GM11168 (cell line): ENCODE measurements around the gene RPS19BP1.

Experiments
- in situ Hi-C: fragments of 300-500 bp; cut with MboI; formaldehyde crosslinking; loops from one replicate; pipeline ENCODE4 v1.12.0; 2022; ENCODE audit warnings: low sequenced_read_pairs; ENCODE audit not compliant: unreplicated experiment

The RPS19BP1 gene

DNA sequence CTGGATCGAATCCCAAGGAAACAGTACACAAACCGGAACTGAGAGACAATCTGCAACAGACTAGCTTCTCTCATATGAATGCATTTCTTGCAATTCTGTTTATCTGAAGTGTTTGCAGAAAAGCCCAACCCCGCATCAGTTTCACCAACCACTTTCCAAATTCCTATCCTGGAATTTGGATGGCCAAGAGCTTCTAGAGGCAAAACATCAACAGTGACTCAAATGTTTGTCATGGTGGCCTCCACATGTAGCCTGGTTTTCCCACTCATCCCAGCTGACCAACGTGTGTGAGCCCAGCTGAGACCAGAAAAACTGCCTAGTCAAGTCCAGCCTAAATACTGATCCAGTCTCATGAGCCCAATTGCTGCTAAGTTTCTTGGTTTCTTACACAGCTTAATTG lies 38.8 kb downstream of the RPS19BP1 start:
- in situ Hi-C loops: no loop called here

DNA sequence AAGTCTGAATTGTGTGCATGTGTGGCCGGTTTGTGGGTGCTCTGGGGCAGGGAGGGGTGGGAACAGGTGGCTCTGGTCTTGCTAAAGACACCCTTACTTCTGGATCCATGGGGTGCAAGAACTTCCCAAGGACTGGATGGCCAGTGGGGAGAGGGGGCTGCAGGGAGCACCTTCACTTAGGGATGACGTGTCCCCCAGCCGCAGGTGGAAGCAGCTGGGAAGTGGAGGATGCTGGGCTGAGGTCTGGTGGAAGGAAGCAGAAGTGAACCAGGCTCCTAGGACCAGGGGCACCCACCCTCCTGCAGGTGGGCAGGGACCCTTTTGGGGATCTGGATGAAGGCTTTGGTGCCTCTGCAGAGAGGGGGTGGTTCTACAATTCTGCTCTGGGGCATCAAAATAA lies 40.4 kb downstream of the RPS19BP1 start:
- in situ Hi-C loops: no loop called here

- in situ Hi-C loops: no loop called here
Measured at GRCh38 chr22:39491696-39492095, 40.9 kb downstream of the RPS19BP1 start.

- in situ Hi-C loops: no loop called here
Measured at GRCh38 chr22:39490966-39491680, 41.4 kb downstream of the RPS19BP1 start.

- in situ Hi-C loops: no loop called here
Measured at GRCh38 chr22:39490135-39490798, 42.3 kb downstream of the RPS19BP1 start.

- in situ Hi-C loops: no loop called here
Measured at GRCh38 chr22:39489094-39490068, 43.2 kb downstream of the RPS19BP1 start.

DNA sequence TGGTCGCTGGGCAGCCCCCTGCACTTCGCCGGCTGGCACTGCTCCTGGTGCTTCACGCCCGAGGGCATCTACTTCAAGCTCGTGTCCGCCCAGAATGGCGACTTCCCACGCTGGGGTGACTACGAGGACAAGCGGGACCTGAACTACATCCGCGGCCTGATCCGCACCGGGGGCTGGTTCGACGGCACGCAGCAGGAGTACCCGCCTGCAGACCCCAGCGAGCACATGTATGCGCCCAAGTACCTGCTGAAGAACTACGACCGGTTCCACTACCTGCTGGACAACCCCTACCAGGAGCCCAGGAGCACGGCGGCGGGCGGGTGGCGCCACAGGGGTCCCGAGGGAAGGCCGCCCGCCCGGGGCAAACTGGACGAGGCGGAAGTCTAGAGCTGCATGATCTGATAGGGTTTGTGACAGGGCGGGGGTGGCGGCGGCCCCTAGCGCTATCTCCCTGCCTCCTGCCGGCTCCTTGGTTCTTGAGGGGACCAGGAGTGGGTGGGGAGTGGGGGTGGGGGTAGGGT lies 43.9 kb downstream of the RPS19BP1 start:
- in situ Hi-C loops: no loop called here

GRCh38 chr22:39487826-39488520 lies 44.6 kb downstream of the RPS19BP1 start:
- in situ Hi-C loops: no loop called here

DNA sequence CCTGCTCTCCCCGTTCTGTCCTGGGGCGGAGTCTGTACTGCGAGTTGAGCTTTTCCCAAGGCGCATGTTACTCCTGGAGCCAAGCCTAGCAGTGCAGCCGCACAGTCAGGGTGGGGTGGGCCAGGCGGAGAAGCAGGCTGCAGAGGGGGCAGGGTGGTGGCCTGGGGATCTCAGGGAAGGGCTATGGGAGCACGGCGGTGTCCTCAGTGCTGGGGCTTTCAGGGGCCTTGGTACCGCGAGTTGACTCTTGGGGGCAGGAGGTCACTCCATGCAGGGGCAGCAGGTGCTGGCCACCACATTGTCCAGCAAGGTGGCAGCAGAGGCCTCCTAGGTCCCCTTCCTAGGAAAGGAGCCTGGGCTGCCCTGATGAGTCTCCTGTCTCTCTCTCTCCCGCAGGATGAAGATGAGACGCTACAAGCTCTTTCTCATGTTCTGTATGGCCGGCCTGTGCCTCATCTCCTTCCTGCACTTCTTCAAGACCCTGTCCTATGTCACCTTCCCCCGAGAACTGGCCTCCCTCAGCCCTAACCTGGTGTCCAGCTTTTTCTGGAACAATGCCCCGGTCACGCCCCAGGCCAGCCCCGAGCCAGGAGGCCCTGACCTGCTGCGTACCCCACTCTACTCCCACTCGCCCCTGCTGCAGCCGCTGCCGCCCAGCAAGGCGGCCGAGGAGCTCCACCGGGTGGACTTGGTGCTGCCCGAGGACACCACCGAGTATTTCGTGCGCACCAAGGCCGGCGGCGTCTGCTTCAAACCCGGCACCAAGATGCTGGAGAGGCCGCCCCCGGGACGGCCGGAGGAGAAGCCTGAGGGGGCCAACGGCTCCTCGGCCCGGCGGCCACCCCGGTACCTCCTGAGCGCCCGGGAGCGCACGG lies 45.4 kb downstream of the RPS19BP1 start:
- in situ Hi-C loops: no loop called here

- in situ Hi-C loops: no loop called here
Measured at GRCh38 chr22:39482768-39483167, 49.8 kb downstream of the RPS19BP1 start.

- in situ Hi-C loops: no loop called here
Measured at GRCh38 chr22:39481595-39481994, 51.0 kb downstream of the RPS19BP1 start.

GRCh38 chr22:39481054-39481453 lies 51.5 kb downstream of the RPS19BP1 start:
- in situ Hi-C loops: no loop called here

DNA sequence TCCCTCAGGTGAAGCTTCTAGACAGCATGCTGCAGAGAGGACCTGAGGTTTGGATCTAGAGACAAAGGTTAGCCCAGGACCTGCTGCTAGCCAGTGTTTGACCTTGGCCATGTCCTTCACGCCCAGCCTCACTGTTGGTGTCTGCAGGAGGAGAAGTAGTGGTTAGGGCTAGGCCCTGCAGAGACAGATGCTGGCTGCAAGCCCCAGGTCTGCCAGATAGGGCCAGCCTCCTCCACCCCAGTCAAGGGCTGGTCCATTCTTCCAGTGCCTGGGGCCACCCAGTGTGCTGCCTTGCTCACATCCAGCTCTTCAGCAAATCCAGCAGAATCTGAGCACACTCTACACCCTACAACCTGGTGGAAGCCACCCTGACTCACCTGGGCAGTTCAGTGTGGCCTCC lies 52.0 kb downstream of the RPS19BP1 start:
- in situ Hi-C loops: no loop called here

DNA sequence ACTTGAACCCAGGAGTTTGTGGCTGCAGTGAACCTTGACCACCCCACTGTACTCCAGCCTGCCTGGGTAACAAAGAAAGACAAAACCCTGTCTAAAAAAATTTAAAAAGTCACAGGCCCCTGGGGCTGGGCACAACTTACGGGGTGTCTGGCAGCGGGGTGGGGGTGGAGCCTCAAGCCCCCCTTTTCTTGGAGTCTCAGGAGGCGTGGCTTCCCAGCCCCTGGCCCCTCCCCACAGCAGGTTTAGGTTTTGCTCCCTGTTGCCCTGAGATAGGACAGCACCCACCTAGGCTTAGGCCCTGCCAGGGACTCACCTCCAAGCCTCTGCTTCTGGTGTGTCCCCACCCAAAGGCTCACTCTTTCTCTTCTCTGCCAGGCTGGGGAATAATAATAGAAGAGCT lies 53.3 kb downstream of the RPS19BP1 start:
- in situ Hi-C loops: no loop called here
